Mesendoderm (in vitro differentiated cells): Measurements from ENCODE around the gene SLC2A10.

ENCODE experiments used
- DNase-seq: peaks from one replicate; pipeline ENCODE4 v3.0.0; 2013
- H2AK5ac ChIP-seq: 2 replicates; pipeline ENCODE4 v1.6.1; 2013; ENCODE audit warnings: low read length, inconsistent platforms
- H2BK120ac ChIP-seq: 2 replicates; pipeline ENCODE4 v1.6.1; 2013; ENCODE audit warnings: low read depth, mild to moderate bottlenecking, low read length, moderate library complexity, mixed read lengths
- H2BK15ac ChIP-seq: replicated peaks from 2 replicates; pipeline ENCODE4 v1.6.1; 2013; ENCODE audit warnings: low read depth, mild to moderate bottlenecking, moderate library complexity
- H2BK5ac ChIP-seq: 2 replicates; pipeline ENCODE4 v1.6.1; 2013; ENCODE audit warnings: low read length, inconsistent platforms
- H3K18ac ChIP-seq: 2 replicates; pipeline ENCODE4 v1.6.1; 2013; ENCODE audit warnings: mild to moderate bottlenecking, low read length, mixed read lengths
- H3K23ac ChIP-seq: one replicate; pipeline ENCODE4 v1.6.1; 2013; ENCODE audit warnings: low read length
- H3K27ac ChIP-seq: 2 replicates; pipeline ENCODE4 v1.5.1; 2013; ENCODE audit warnings: low read depth, mild to moderate bottlenecking, inconsistent platforms, low read length, moderate library complexity
- H3K27me3 ChIP-seq: 2 replicates; pipeline ENCODE4 v1.6.1; 2013; ENCODE audit warnings: low read length, control low read depth, mild to moderate bottlenecking, inconsistent platforms; ENCODE audit not compliant: insufficient read depth, poor library complexity
- H3K36me3 ChIP-seq: 2 replicates; pipeline ENCODE4 v1.6.1; 2013; ENCODE audit warnings: low read length, inconsistent platforms; ENCODE audit not compliant: control insufficient read depth, insufficient read depth
- H3K4ac ChIP-seq: one replicate; pipeline ENCODE4 v1.6.1; 2013; ENCODE audit warnings: low read depth, mild to moderate bottlenecking, low read length, moderate library complexity
- H3K4me1 ChIP-seq: 2 replicates; pipeline ENCODE4 v1.6.1; 2013; ENCODE audit warnings: low read depth, low read length, inconsistent platforms; ENCODE audit not compliant: control insufficient read depth
- H3K4me2 ChIP-seq: 2 replicates; pipeline ENCODE4 v1.6.1; 2013; ENCODE audit warnings: low read length
- H3K4me3 ChIP-seq: 2 replicates; pipeline ENCODE4 v1.5.1; 2013; ENCODE audit warnings: mild to moderate bottlenecking, low read length
- H3K56ac ChIP-seq: one replicate; pipeline ENCODE4 v1.6.1; 2013; ENCODE audit warnings: low read length
- H3K79me1 ChIP-seq: 2 replicates; pipeline ENCODE4 v1.6.1; 2013; ENCODE audit warnings: low read length, inconsistent platforms
- H3K79me2 ChIP-seq: 2 replicates; pipeline ENCODE4 v1.6.1; 2013; ENCODE audit warnings: mild to moderate bottlenecking, low read length; ENCODE audit not compliant: control insufficient read depth, insufficient read depth
- H3K9ac ChIP-seq: 2 replicates; pipeline ENCODE4 v1.6.1; 2013; ENCODE audit warnings: low read length, inconsistent platforms
- H4K5ac ChIP-seq: one replicate; pipeline ENCODE4 v1.6.1; 2013; ENCODE audit warnings: low read length
- H4K8ac ChIP-seq: one replicate; pipeline ENCODE4 v1.6.1; 2013; ENCODE audit warnings: low read depth, mild to moderate bottlenecking, control low read depth, low read length, moderate library complexity
- WGBS: extraction: QIAGEN DNeasy Blood & Tissue Kit; methylation state at CpG from one replicate; pipeline ENCODE4 v1.1.7; 2013; ENCODE audit warnings: low lambda C conversion rate, missing lambda C conversion rate; ENCODE audit not compliant: insufficient coverage; ENCODE audit errors: extremely low coverage; 5-methylcytosine and 5-hydroxymethylcytosine counted together

The SLC2A10 gene

DNA sequence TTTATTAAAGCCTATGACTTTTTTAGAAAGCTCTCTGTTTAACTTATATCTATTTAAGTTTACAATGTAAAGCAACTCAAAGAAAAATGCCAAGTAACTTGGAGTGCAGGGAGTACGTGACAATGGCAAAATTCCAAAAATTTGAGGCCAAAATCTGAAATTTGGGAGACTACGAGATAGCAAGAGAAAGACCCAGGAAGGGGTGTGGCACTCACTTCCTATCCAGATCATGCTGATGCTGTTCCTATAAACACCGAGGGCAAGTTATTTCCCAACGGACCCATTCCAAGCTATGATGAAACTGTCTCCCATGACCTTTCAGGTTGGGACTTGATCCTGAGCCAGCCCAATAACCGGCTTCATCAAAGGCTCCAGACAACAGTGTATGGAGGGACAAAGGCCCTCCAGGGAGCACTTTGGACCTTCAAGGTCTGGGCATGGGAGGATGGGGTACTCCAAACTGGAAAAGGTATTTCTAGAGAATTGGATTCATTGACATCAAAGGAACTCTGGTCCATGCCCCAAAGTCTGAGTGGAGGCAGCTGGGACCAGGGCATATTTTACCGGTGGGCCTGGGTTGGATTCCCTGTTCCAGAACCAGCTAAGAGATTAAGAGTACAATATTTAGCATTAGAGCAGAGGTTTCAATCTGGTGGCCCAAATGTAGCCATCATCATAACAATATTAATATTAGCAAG is 42.5 kb upstream of the SLC2A10 start:
- Histone ChIP-seq H2BK120ac (no peak overlapping the region), H2BK5ac (no peak overlapping the region), H4K5ac (no peak overlapping the region), H2AK5ac (no peak overlapping the region), H3K23ac (no peak overlapping the region), H3K4me3 (no peak overlapping the region), H3K56ac (no peak overlapping the region), H3K79me2 (no peaks in the 10 kb centered on the region), H4K8ac (no peak overlapping the region), H3K9ac (no peak overlapping the region), H3K36me3 (no peaks in the 10 kb centered on the region), H2BK15ac (no peak overlapping the region), H3K4me1 (no peaks in the 10 kb centered on the region), H3K4me2 (no peak overlapping the region), H3K18ac (no peak overlapping the region), H3K4ac (no peak overlapping the region), H3K27me3 (no peaks in the 10 kb centered on the region), H3K79me1 (no peaks in the 10 kb centered on the region), H3K27ac (no peak overlapping the region)
- no CpG with 5 or more reads among the region's 6 CpGs for WGBS
- no peak for DNase-seq

DNA sequence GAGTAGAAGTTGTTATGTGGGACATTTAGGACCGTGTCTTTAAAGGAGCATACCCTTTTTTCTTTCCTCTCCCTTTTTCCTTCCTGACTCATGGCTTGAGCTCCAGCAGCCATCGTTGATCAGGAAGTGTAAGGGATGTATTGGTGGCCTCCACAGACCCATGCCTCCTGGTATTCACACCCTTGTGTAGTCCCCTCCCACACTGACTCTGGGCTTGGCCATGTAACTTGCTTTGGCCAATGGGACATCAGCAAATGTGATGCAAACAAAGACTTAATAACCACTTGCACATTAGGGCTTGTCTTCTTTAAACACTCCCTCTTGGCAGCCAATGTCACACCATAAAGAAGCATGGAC is 39.2 kb upstream of the SLC2A10 start:
- Histone ChIP-seq H3K27me3 (no peaks in the 10 kb centered on the region), H4K8ac (no peak overlapping the region), H3K36me3 (no peaks in the 10 kb centered on the region), H3K79me1 (no peaks in the 10 kb centered on the region), H4K5ac (no peak overlapping the region), H3K4me2 (no peak overlapping the region), H3K56ac (no peak overlapping the region), H2AK5ac (no peak overlapping the region), H2BK15ac (no peak overlapping the region), H3K4ac (no peak overlapping the region), H2BK5ac (no peak overlapping the region), H3K23ac (no peak overlapping the region), H3K27ac (no peak overlapping the region), H3K9ac (no peak overlapping the region), H3K4me1 (no peaks in the 10 kb centered on the region), H2BK120ac (no peak overlapping the region), H3K4me3 (no peak overlapping the region), H3K79me2 (no peaks in the 10 kb centered on the region), H3K18ac (no peak overlapping the region)
- WGBS: no CpG with 5 or more reads among the region's 2 CpGs
- no peak for DNase-seq

DNA sequence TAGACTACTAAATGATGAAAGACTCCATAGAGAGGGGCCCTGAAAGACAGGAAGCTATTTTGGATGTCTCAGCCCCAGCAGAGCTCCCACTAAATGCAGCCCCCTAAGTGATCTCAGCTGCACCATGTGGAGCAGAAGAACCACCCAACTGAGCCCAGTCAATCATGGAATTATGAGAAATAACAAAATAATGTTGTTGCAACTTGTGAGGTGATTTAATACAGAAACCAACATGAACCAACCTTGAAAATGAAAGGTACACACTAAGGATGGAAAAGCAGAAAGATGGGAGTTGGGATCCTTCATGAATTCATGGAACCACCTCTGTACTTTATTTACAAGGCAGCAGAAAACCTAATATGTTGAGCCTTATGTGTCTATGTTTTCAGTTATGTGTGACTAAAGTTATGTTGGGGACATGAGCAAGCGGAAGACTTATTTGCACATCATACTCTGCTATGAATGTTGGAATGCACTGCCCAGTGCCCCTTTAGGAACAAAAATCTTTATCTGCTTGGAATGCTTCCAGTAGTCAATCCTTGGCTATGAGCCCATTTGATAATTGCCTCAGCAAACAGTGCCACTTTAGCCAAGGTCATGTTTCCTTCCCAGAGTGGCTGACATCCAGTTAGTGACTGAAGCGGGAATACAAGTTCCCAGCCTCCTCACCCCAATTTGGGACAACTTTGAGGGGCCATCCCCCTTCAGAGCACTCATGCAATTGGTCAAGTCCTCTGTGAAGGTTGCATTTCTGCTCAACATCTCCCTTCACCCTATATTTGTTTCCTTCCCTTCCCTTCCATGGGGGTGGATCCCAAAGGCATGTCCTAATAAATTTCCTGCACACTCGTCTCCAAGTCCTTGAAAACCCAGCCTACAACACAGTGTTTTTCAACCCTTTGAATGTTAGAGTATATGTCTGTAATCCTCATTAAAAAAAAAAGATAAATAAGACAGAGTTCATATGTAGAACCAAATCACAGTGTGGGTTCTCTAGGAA is 38.6 kb upstream of the SLC2A10 start:
- H3K56ac ChIP-seq: no peak overlapping the region
- H3K4ac ChIP-seq: no peak overlapping the region
- H3K4me2 ChIP-seq: no peak overlapping the region
- H3K23ac ChIP-seq: no peak overlapping the region
- H3K36me3 ChIP-seq: no peaks in the 10 kb centered on the region
- H3K18ac ChIP-seq: no peak overlapping the region
- no peak overlapping the region for H3K9ac ChIP-seq
- no peaks in the 10 kb centered on the region for H3K79me2 ChIP-seq
- no peak overlapping the region for H4K8ac ChIP-seq
- no peak overlapping the region for H2BK120ac ChIP-seq
- no peak overlapping the region for H3K4me3 ChIP-seq
- H3K79me1 ChIP-seq: no peaks in the 10 kb centered on the region
- WGBS: no CpG with 5 or more reads among the region's 3 CpGs
- H3K4me1 ChIP-seq: no peaks in the 10 kb centered on the region
- no peak for DNase-seq
- H3K27me3 ChIP-seq: no peaks in the 10 kb centered on the region
- no peak overlapping the region for H3K27ac ChIP-seq
- H4K5ac ChIP-seq: no peak overlapping the region
- no peak overlapping the region for H2BK5ac ChIP-seq
- no peak overlapping the region for H2AK5ac ChIP-seq
- H2BK15ac ChIP-seq: no peak overlapping the region

DNA sequence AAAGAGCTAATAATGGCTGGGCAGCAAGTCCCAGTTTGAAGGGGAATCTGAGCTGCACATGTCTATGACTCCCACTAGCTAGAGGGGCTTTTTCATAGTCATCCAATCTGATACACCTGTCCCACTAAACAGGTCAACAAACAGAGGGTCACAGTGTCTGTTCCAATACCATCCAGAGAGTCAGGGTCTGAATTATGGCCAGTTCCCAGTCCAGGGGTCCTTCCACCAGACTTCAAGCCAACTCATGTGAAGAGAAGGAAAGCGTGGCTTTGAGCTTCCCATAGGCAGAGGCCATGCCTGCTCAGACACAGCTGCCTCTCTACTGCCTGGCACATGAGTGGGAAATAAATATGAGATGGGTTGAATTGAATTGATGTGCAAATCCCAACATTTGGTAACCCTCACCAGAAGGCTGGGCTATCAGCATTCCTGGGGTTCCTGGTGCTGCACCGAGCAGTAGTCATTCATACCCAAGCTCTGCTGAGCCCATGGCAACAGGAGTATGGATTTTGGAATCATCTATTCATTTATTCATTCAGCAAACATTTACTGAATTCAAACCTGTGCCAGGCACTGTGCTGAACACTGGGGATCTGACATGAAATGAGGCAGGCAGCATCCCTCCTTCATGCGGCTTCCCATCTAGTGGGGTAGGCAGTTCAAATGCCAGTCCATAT is 37.4 kb upstream of the SLC2A10 start:
- Histone ChIP-seq H2AK5ac (no peak overlapping the region), H3K27me3 (no peaks in the 10 kb centered on the region), H3K9ac (no peak overlapping the region), H3K4me2 (no peak overlapping the region), H3K79me2 (no peaks in the 10 kb centered on the region), H3K56ac (no peak overlapping the region), H3K27ac (no peak overlapping the region), H2BK120ac (no peak overlapping the region), H3K23ac (no peak overlapping the region), H3K4ac (no peak overlapping the region), H2BK15ac (no peak overlapping the region), H4K5ac (no peak overlapping the region), H4K8ac (no peak overlapping the region), H3K4me3 (no peak overlapping the region), H3K4me1 (no peaks in the 10 kb centered on the region), H3K79me1 (no peaks in the 10 kb centered on the region), H3K18ac (no peak overlapping the region), H2BK5ac (no peak overlapping the region), H3K36me3 (no peaks in the 10 kb centered on the region)
- no CpG with 5 or more reads among the region's 3 CpGs for WGBS
- no peak for DNase-seq

DNA sequence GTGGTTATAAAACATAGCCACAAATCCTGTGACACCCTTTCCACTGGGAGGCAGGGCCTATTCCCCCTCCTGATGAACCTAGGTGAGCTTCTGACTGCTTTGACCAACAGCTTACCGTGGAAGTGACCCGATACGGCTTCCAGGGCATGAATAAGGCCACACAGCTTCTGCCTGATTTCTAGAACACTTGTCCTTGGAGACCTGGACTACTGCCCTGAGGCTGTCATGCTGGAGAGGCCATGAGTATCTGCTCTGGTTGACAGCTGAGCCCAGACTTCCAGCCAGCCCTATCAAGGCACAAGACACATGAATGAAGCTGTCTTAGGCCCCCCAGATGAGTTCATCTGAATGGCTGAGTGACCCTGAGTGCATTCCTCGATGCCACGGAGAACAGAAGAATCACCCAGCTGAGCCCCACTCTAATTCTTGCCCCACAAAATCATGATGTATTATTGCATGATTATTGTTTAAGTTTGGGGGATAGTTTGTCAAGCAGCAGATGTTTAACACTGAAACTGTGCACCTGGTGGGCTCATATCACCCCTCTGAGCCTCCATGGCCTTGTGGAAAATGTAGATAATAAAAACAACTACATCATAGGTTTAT is 36.8 kb upstream of the SLC2A10 start:
- WGBS: no CpG with 5 or more reads among the region's 5 CpGs
- Histone ChIP-seq H2BK120ac (no peak overlapping the region), H3K27me3 (no peaks in the 10 kb centered on the region), H2AK5ac (no peak overlapping the region), H3K27ac (no peak overlapping the region), H2BK15ac (no peak overlapping the region), H3K36me3 (no peaks in the 10 kb centered on the region), H3K4me2 (no peak overlapping the region), H3K9ac (no peak overlapping the region), H3K18ac (no peak overlapping the region), H3K4me3 (no peak overlapping the region), H3K79me1 (no peaks in the 10 kb centered on the region), H4K8ac (no peak overlapping the region), H4K5ac (no peak overlapping the region), H3K56ac (no peak overlapping the region), H3K4me1 (no peaks in the 10 kb centered on the region), H3K79me2 (no peaks in the 10 kb centered on the region), H2BK5ac (no peak overlapping the region), H3K23ac (no peak overlapping the region), H3K4ac (no peak overlapping the region)
- no peak for DNase-seq
